GM18861 (cell line): Measurements from ENCODE around the gene ASH1L.
"Not testable (repeated sequence)": the region's sequence is repeated elsewhere in the genome, so short reads cannot be mapped to it uniquely, and the experiment has no call there.

Experiments
- ATAC-seq: cut with Tn5 transposase; IDR thresholded peaks from one replicate; pipeline ENCODE4 v1.9.1; 2021; ENCODE audit not compliant: unreplicated experiment

ASH1L gene

GRCh38 chr1:155455588-155456195 lies 106.9 kb downstream of the ASH1L start:
- no peak for ATAC-seq

GRCh38 chr1:155454096-155454495 lies 108.5 kb downstream of the ASH1L start:
- no peak for ATAC-seq

- no peak for ATAC-seq
Measured at GRCh38 chr1:155453141-155453540, 109.5 kb downstream of the ASH1L start.

- no peak for ATAC-seq
Measured at GRCh38 chr1:155451199-155451598, 111.4 kb downstream of the ASH1L start.

GRCh38 chr1:155442431-155442830 lies 120.2 kb downstream of the ASH1L start:
- not testable (repeated sequence) for ATAC-seq

- no peak for ATAC-seq
Measured at GRCh38 chr1:155437405-155437804, 125.2 kb downstream of the ASH1L start.

GRCh38 chr1:155433831-155434389 lies 128.7 kb downstream of the ASH1L start:
- ATAC-seq, result not testable (repeated sequence)

GRCh38 chr1:155433128-155433830 lies 129.3 kb downstream of the ASH1L start:
- not testable (repeated sequence) for ATAC-seq

- no peak for ATAC-seq
Measured at GRCh38 chr1:155424091-155424490, 138.5 kb downstream of the ASH1L start.

GRCh38 chr1:155420788-155421187 lies 141.8 kb downstream of the ASH1L start:
- no peak for ATAC-seq

GRCh38 chr1:155411840-155412239 lies 150.8 kb downstream of the ASH1L start:
- ATAC-seq, result not testable (repeated sequence)

GRCh38 chr1:155410931-155411330 lies 151.7 kb downstream of the ASH1L start:
- ATAC-seq, result no peak

GRCh38 chr1:155396874-155397476 lies 165.6 kb downstream of the ASH1L start:
- no peak for ATAC-seq

GRCh38 chr1:155392898-155393411 lies 169.6 kb downstream of the ASH1L start:
- ATAC-seq, result no peak

GRCh38 chr1:155389826-155390225 lies 172.8 kb downstream of the ASH1L start:
- ATAC-seq, result no peak

- ATAC-seq, result not testable (repeated sequence)
Measured at GRCh38 chr1:155385836-155386235, 176.8 kb downstream of the ASH1L start.

- ATAC-seq, result no peak
Measured at GRCh38 chr1:155383406-155383805, 179.2 kb downstream of the ASH1L start.

- no peak for ATAC-seq
Measured at GRCh38 chr1:155379631-155380090, 182.9 kb downstream of the ASH1L start.

GRCh38 chr1:155379180-155379579 lies 183.4 kb downstream of the ASH1L start:
- ATAC-seq, result no peak

- ATAC-seq, result no peak
Measured at GRCh38 chr1:155360051-155360450, 202.6 kb downstream of the ASH1L start.

GRCh38 chr1:155352631-155353030 lies 210.0 kb downstream of the ASH1L start:
- ATAC-seq, result no peak

- ATAC-seq, result no peak
Measured at GRCh38 chr1:155342842-155343241, 219.8 kb downstream of the ASH1L start.
